Endothelial cell of umbilical vein (primary cell): ENCODE measurements around the gene DLK1. TPM values are rescaled to one million over a fixed set of nuclear protein-coding genes. Genes with fewer than 3 reads are reported as not detected.

Experiments
- BruUV-seq: library from RNA; stranded (reverse); fragments of 400-500 nt; replicated peaks from 2 replicates; lab custom pipeline; 2021; lab: Mats Ljungman, UMichigan
- CTCF ChIA-PET: fragments of 300-600, 350-600 bp; sonication (Branson Sonifier 250); formaldehyde crosslinking; loops from one replicate; lab custom pipeline; 2021; ENCODE audit warnings: antibody characterized with exemption, inconsistent platforms; lab: Charles Lee
- POLR2A ChIA-PET: fragments of 300-600, 350-600 bp; sonication (Branson Sonifier 250); formaldehyde crosslinking; loops from one replicate; lab custom pipeline; 2021; ENCODE audit warnings: antibody characterized with exemption, inconsistent platforms; lab: Charles Lee
- DNase-seq: peaks from one replicate; pipeline ENCODE4 v3.0.0-alpha.2; 2011; ENCODE audit warnings: low read depth, low spot score
- FAIRE-seq: peaks from 2 replicates; lab custom pipeline; 2011; peaks lifted over from hg19 to GRCh38; lab: Jason Lieb, UNC
- H2AFZ ChIP-seq: 2 replicates; pipeline ENCODE4 v1.6.0; 2012; ENCODE audit warnings: low read depth, low read length, control low read depth, inconsistent platforms
- H3K27ac ChIP-seq: 2 replicates; pipeline ENCODE4 v1.5.1; 2011; ENCODE audit warnings: low read depth, mild to moderate bottlenecking, control low read depth, low read length, moderate library complexity; ENCODE audit not compliant: insufficient read depth
- H3K27me3 ChIP-seq, 2 experiments: 2 replicates each; pipeline versions ENCODE4 v1.6.0 to v1.6.1; 2011; ENCODE audit warnings: low read length in 2 of 2, mixed read lengths in 1 of 2; ENCODE audit not compliant: control insufficient read depth in 2 of 2, insufficient read depth in 2 of 2
- H3K36me3 ChIP-seq, 2 experiments: 2 replicates in 1 of 2; 3 replicates in 1 of 2; pipeline ENCODE4 v1.5.1; 2011; ENCODE audit warnings: low read length in 2 of 2, mild to moderate bottlenecking in 1 of 2, moderate library complexity in 1 of 2; ENCODE audit not compliant: control insufficient read depth in 2 of 2, insufficient read depth in 2 of 2; ENCODE audit errors: extremely low read depth in 1 of 2
- H3K4me1 ChIP-seq: 3 replicates; pipeline ENCODE4 v1.5.1; 2011; ENCODE audit warnings: mild to moderate bottlenecking, low read length; ENCODE audit not compliant: control insufficient read depth, insufficient read depth; ENCODE audit errors: extremely low read depth
- H3K4me2 ChIP-seq: 2 replicates; pipeline ENCODE4 v1.6.1; 2011; ENCODE audit warnings: low read length, control low read depth, mixed read lengths; ENCODE audit not compliant: insufficient read depth
- H3K4me3 ChIP-seq, 3 experiments: fragments of 200-600 bp in 1 of 3; sonication (generic), shearing (Covaris generic) in 1 of 3; replicated peaks in 1 of 3; 2 replicates each; pipeline ENCODE4 v1.5.1; 2011 to 2016; ENCODE audit warnings: control low read depth in 3 of 3, low read length in 3 of 3, mild to moderate bottlenecking in 2 of 3, inconsistent platforms in 1 of 3, low read depth in 1 of 3, moderate library complexity in 1 of 3; ENCODE audit not compliant: insufficient read depth in 1 of 3
- H3K79me2 ChIP-seq: 2 replicates; pipeline ENCODE4 v1.6.0; 2012; ENCODE audit warnings: low read length, inconsistent platforms; ENCODE audit not compliant: control insufficient read depth, insufficient read depth
- H3K9ac ChIP-seq: replicated peaks from 2 replicates; pipeline ENCODE3; 2011; ENCODE audit warnings: low read length, control low read depth; ENCODE audit not compliant: insufficient read depth; ENCODE audit errors: extremely low read depth
- H3K9me1 ChIP-seq: replicated peaks from 3 replicates; pipeline ENCODE4 v1.6.0; 2011; ENCODE audit warnings: mild to moderate bottlenecking, low read length; ENCODE audit not compliant: control insufficient read depth, insufficient read depth; ENCODE audit errors: extremely low read depth
- H3K9me3 ChIP-seq: replicated peaks from 2 replicates; pipeline ENCODE4 v1.5.1; 2012; ENCODE audit warnings: low read length, inconsistent platforms; ENCODE audit not compliant: control insufficient read depth, insufficient read depth
- H4K20me1 ChIP-seq: replicated peaks from 2 replicates; pipeline ENCODE3; 2011; ENCODE audit warnings: mild to moderate bottlenecking, low read length; ENCODE audit not compliant: control insufficient read depth, insufficient read depth; ENCODE audit errors: extremely low read depth
- EZH2 ChIP-seq: IDR thresholded peaks from 2 replicates; pipeline ENCODE4 v1.6.1; 2012; ENCODE audit warnings: borderline replicate concordance, low read depth, mild to moderate bottlenecking, moderate library complexity, low read length, inconsistent platforms; ENCODE audit not compliant: severe bottlenecking
- FOS ChIP-seq: IDR thresholded peaks from 2 replicates; pipeline ENCODE4 v1.6.1; 2011; ENCODE audit warnings: mild to moderate bottlenecking, low read length, moderate library complexity, borderline replicate concordance; ENCODE audit not compliant: insufficient read depth
- GATA2 ChIP-seq: IDR thresholded peaks from 2 replicates; pipeline ENCODE4 v1.7.0; 2011; ENCODE audit warnings: low read depth, mild to moderate bottlenecking, moderate library complexity, mixed read lengths, low read length; ENCODE audit not compliant: insufficient read length, insufficient read depth
- JUN ChIP-seq: IDR thresholded peaks from 2 replicates; pipeline ENCODE4 v1.6.1; 2011; ENCODE audit warnings: borderline replicate concordance, low read depth; ENCODE audit not compliant: insufficient read length, insufficient read depth
- MYC ChIP-seq: IDR thresholded peaks from one replicate; pipeline ENCODE4 v1.6.1; 2011; ENCODE audit warnings: mild to moderate bottlenecking, low read depth, low read length
- POLR2A ChIP-seq: IDR thresholded peaks from 2 replicates; pipeline ENCODE4 v1.6.1; 2012; ENCODE audit warnings: low read depth, mild to moderate bottlenecking, control low read depth, low read length
- POLR2AphosphoS5 ChIP-seq: IDR thresholded peaks from 2 replicates; pipeline ENCODE4 v1.6.1; 2012; ENCODE audit warnings: low read depth, mild to moderate bottlenecking, control low read depth, low read length, moderate library complexity; ENCODE audit not compliant: insufficient read depth
- dilution Hi-C: fragments of 300-500 bp; cut with MboI; formaldehyde crosslinking; loops from one replicate; pipeline ENCODE4 v1.15.0; 2019; ENCODE audit warnings: low sequenced_read_pairs; ENCODE audit not compliant: extremely low pct_ligation_motif_present
- intact Hi-C: fragments of 100-400 bp; cut with micrococcal nuclease; formaldehyde crosslinking; loops from one replicate; pipeline ENCODE4 v1.10.0; 2022
- polyA plus RNA-seq, 4 experiments: library from polyadenylated mRNA; depleted of rRNA in 3 of 4; stranded (reverse) in 3 of 4; unstranded in 1 of 4; fragments of >200 nt; gene quantifications; 2 replicates each; pipeline versions ENCODE4 v1.2.1 to v1.2.3, GENCODE V29; 2011 to 2012; ENCODE audit warnings: missing spikeins in 1 of 4
- total RNA-seq: library from RNA; stranded (reverse); gene quantifications from 2 replicates; pipeline ENCODE4 v1.2.3, GENCODE V29; 2021
- TF ChIP-seq, protein P1 (sequence below): IDR thresholded peaks from 2 replicates; pipeline ENCODE4 v1.6.1; 2011; ENCODE audit not compliant: insufficient read depth, insufficient read length
- TF ChIP-seq, protein P2 (sequence below), 2 donors: IDR thresholded peaks; 1 replicate in 1 of 2; 2 replicates in 1 of 2; pipeline ENCODE4 v1.5.1; 2011; ENCODE audit warnings: low read length in 2 of 2, mild to moderate bottlenecking in 2 of 2, moderate library complexity in 2 of 2, control low read depth in 1 of 2, inconsistent platforms in 1 of 2, low read depth in 1 of 2; ENCODE audit not compliant: insufficient read depth in 1 of 2; ENCODE audit errors: extremely low read depth in 1 of 2

DLK1 gene
- total and polyA plus RNA-seq, 2 donors (not counting 3 experiments of a cell fraction or from before 2014, with no cell fraction given): not detected

DNA sequence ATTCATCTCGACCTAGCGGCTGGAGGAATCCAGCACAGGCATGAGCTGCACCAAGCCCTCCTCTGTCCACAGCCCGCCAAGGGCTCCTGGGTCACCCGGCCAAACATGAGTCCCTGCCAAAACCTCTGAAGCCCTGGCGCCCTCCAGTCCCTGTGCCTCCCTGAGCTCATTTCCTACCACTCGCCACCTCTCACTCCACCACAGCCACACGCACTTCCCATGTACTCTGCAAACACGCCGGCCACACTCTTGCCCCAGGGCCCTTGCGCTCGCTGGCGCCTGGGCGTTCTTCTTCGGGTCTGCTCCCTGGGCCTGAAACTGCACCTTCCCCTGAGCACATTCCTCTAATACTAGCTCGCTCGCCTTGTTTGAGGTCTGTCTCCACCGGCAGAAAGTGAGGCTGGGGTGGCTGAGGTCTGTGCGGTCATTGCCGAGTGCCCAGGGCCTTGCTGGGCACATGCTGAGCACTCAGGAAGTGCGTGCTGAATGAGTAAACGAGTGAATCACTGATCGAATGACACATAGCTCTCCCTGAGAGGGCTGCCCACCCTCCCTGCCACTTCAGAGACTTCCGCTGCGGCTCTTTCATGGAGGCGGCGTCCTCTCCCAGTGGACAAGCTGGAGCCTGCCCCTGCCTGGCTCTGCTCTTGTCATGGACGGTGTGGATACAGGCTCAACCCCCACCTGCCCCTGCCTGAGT lies 33.7 kb upstream of the DLK1 start:
- Histone ChIP-seq H2AFZ (peak overlapping the region; percentile 90), H3K36me3 (no peaks in the 10 kb centered on the region), H3K9me1 (no peaks in the 10 kb centered on the region), H3K4me1 (peaks cover 21% of the 10 kb centered on the region), H3K27me3 (no peaks in the 10 kb centered on the region), H3K4me3 (no peak overlapping the region), H3K9me3 (no peaks in the 10 kb centered on the region), H4K20me1 (no peaks in the 10 kb centered on the region), H3K9ac (peak overlapping the region; percentile 74), H3K27ac (peak overlapping the region; percentile 88), H3K4me2 (peak overlapping the region; percentile 41), H3K79me2 (no peaks in the 10 kb centered on the region)
- TSS peak; percentile 80 for BruUV-seq
- TF ChIP-seq GATA2: no peak
- TF ChIP-seq EZH2: no peak
- peak; percentile 68 for TF ChIP-seq POLR2A
- peak; percentile 82 for TF ChIP-seq POLR2AphosphoS5
- peak; percentile 88 for TF ChIP-seq MYC
- TF ChIP-seq, protein P1, sequence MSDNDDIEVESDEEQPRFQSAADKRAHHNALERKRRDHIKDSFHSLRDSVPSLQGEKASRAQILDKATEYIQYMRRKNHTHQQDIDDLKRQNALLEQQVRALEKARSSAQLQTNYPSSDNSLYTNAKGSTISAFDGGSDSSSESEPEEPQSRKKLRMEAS: peak; percentile 62
- TF ChIP-seq FOS: peak; percentile 96
- TF ChIP-seq, protein P2, sequence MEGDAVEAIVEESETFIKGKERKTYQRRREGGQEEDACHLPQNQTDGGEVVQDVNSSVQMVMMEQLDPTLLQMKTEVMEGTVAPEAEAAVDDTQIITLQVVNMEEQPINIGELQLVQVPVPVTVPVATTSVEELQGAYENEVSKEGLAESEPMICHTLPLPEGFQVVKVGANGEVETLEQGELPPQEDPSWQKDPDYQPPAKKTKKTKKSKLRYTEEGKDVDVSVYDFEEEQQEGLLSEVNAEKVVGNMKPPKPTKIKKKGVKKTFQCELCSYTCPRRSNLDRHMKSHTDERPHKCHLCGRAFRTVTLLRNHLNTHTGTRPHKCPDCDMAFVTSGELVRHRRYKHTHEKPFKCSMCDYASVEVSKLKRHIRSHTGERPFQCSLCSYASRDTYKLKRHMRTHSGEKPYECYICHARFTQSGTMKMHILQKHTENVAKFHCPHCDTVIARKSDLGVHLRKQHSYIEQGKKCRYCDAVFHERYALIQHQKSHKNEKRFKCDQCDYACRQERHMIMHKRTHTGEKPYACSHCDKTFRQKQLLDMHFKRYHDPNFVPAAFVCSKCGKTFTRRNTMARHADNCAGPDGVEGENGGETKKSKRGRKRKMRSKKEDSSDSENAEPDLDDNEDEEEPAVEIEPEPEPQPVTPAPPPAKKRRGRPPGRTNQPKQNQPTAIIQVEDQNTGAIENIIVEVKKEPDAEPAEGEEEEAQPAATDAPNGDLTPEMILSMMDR (IDR thresholded peaks at IDR 0.05; ENCODE audit: extremely low read depth in 1 of 2, insufficient read depth in 1 of 2, low read depth in 1 of 2, low read length in 2 of 2): no peak
- peak; percentile 88 for TF ChIP-seq JUN
- DNase-seq (peak; percentile 87), FAIRE-seq (peak; percentile 99)
- intact Hi-C loops (loop anchor here (1.0 to 5.0 kb wide), 4 partner anchors 18 to 379 kb away; no protein-coding TSS in a partner anchor), dilution Hi-C loops (no loop called here)
- CTCF ChIA-PET: interaction anchor here (0.9 to 3.1 kb wide), 15 partner anchors 9 to 315 kb away, joined by 3 to 25 read pairs (median 4); no protein-coding TSS in a partner anchor
- POLR2A ChIA-PET: interaction anchor here (0.7 to 1.6 kb wide), 5 partner anchors 15 to 133 kb away, joined by 3 to 8 read pairs (median 4); partner anchors contain the start of gene MEG3
